Fibroblast of pulmonary artery (primary cell): Measurements from ENCODE around the gene EXOC3L4.
A peak's percentile ranks its signal among the peaks of the same experiment; 100 is the strongest.

Experiments used
- DNase-seq: peaks from one replicate; pipeline ENCODE4 v3.0.0-alpha.2; 2010; ENCODE audit warnings: low read depth
- H3K4me3 ChIP-seq: replicated peaks from 2 replicates; pipeline ENCODE4 v1.5.1; 2011; ENCODE audit warnings: low read depth, mild to moderate bottlenecking, control low read depth, low read length, moderate library complexity
- TF ChIP-seq, protein P1 (sequence below): IDR thresholded peaks from 2 replicates; pipeline ENCODE4 v1.5.1; 2011; ENCODE audit warnings: mild to moderate bottlenecking, control low read depth, low read length, inconsistent platforms; ENCODE audit errors: missing control alignments

Gene EXOC3L4

GRCh38 chr14:103070971-103071542 lies 23.5 kb upstream of the EXOC3L4 start:
- TF ChIP-seq, protein P1, sequence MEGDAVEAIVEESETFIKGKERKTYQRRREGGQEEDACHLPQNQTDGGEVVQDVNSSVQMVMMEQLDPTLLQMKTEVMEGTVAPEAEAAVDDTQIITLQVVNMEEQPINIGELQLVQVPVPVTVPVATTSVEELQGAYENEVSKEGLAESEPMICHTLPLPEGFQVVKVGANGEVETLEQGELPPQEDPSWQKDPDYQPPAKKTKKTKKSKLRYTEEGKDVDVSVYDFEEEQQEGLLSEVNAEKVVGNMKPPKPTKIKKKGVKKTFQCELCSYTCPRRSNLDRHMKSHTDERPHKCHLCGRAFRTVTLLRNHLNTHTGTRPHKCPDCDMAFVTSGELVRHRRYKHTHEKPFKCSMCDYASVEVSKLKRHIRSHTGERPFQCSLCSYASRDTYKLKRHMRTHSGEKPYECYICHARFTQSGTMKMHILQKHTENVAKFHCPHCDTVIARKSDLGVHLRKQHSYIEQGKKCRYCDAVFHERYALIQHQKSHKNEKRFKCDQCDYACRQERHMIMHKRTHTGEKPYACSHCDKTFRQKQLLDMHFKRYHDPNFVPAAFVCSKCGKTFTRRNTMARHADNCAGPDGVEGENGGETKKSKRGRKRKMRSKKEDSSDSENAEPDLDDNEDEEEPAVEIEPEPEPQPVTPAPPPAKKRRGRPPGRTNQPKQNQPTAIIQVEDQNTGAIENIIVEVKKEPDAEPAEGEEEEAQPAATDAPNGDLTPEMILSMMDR = no peak
- H3K4me3 ChIP-seq = no peak overlapping the region
- no peak for DNase-seq

GRCh38 chr14:103071544-103072251 lies 22.8 kb upstream of the EXOC3L4 start:
- no peak for DNase-seq
- TF ChIP-seq, protein P1 = no peak
- H3K4me3 ChIP-seq = no peak overlapping the region

GRCh38 chr14:103072595-103073366 lies 21.7 kb upstream of the EXOC3L4 start:
- DNase-seq = no peak
- TF ChIP-seq, protein P1 = no peak
- no peak overlapping the region for H3K4me3 ChIP-seq

- TF ChIP-seq, protein P1 = no peak
- H3K4me3 ChIP-seq = no peak overlapping the region
- no peak for DNase-seq
These were observed 21.1 kb upstream of the EXOC3L4 start for GRCh38 chr14:103073367-103073875.

DNA sequence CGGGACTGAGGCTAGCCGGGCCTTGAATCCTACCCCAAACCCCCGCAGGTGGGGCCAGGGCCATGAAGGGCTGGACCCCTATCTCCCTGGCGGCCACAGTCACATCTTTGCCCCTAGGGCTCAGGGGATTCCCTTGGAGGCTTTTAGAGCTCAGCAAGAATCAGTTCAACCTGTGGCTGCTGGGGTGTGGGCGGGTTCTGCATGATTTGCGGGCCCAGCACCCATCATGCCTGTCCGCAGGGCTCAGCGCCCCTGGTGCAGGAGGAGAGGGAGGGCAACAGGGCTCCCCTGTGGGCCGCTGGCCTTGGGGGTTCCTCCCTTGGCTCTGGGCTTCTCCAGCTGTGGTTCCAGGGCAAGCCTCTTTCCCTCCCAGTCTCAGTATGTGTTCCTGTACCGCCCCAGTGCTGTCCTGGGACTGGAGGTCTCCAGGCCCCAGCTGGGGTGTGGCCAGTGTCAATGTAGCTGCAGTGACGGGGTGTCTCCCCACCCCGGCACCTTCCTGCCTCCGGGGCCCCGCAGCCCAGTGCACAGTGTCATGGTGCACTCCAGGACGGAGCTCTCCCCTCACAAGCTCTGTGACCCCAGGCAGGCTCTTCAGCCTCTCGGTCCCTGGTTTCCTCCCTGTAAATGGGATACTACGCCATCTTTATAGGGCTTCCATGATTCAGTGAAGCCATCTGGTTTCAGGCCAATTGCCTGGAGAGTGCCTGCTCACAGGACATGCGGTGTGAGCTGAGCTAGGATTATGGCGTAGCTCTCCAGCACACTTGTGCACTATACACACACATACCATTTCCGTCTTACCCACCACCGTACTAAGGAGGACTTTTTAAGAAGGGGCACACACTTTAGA lies 20.4 kb upstream of the EXOC3L4 start:
- DNase-seq = no peak
- TF ChIP-seq, protein P1 = no peak
- no peak overlapping the region for H3K4me3 ChIP-seq

DNA sequence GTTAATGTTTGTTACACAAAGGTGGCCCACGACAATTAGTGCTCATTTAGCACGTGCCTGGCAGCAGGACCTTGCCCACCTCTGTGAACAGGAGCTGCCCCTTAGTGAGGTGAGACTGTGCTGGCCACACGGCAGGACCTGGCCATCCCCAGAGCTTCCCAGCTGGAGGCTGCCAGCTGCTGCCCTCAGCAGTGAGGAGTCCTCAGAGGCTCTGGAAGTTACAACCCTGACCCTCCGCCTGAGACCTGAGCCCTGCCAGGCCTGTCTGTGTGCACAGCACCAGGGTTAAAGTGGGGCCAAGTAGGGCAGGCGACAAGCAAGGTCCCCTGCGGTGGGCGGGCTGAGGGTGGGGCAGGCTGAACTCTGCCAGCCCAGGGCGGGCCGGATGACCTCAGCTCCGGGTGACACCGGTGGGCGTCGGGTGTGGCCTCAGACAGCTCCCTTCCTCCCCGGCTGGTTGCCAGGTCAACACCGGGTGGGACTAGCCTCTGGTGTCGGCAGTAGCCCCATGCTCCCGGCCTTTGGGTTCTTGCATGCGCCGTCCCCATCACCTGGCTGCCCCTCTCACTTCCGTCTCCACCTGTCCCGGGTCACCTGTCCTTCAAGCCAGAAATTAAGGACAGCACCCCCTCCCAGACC lies 19.7 kb upstream of the EXOC3L4 start:
- DNase-seq = no peak
- TF ChIP-seq, protein P1 = no peak
- peak overlapping the region; percentile 44 for H3K4me3 ChIP-seq
